GM12873 (cell line): ENCODE results near the gene COL15A1.

Source experiments
- TF ChIP-seq, protein P1 (sequence below): IDR thresholded peaks from 2 replicates; pipeline ENCODE4 v1.5.1; 2012; ENCODE audit warnings: low read depth, mild to moderate bottlenecking, moderate library complexity, low read length, control low read depth; ENCODE audit not compliant: insufficient read depth; ENCODE audit errors: missing control alignments

Gene COL15A1

GRCh38 chr9:99031994-99032393 lies 88.3 kb downstream of the COL15A1 start:
- TF ChIP-seq, protein P1, sequence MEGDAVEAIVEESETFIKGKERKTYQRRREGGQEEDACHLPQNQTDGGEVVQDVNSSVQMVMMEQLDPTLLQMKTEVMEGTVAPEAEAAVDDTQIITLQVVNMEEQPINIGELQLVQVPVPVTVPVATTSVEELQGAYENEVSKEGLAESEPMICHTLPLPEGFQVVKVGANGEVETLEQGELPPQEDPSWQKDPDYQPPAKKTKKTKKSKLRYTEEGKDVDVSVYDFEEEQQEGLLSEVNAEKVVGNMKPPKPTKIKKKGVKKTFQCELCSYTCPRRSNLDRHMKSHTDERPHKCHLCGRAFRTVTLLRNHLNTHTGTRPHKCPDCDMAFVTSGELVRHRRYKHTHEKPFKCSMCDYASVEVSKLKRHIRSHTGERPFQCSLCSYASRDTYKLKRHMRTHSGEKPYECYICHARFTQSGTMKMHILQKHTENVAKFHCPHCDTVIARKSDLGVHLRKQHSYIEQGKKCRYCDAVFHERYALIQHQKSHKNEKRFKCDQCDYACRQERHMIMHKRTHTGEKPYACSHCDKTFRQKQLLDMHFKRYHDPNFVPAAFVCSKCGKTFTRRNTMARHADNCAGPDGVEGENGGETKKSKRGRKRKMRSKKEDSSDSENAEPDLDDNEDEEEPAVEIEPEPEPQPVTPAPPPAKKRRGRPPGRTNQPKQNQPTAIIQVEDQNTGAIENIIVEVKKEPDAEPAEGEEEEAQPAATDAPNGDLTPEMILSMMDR = no peak

GRCh38 chr9:99034149-99034548 lies 90.4 kb downstream of the COL15A1 start:
- TF ChIP-seq, protein P1 = no peak

DNA sequence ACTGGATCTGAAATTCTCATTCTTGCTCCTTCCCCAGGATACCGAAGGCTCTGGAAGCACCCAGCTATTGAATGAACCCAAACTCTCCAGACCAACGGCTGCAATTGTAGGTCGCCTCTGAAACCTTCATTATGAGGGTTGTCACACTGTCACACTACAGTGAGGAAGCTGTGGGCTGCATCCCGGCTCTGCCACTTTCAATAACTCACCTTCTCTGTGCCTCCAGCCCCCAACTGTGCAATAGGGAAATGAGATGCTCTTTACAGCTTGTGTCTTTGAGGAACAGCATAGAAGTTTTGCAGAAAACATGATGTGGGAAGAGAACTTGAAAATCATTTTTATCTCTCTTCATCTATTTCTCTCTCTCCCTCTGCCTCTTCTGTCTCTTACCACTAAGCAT lies 91.6 kb downstream of the COL15A1 start:
- TF ChIP-seq, protein P1 = no peak

- TF ChIP-seq, protein P1 = no peak
Observed at GRCh38 chr9:99037769-99038483, 94.2 kb downstream of the COL15A1 start.

DNA sequence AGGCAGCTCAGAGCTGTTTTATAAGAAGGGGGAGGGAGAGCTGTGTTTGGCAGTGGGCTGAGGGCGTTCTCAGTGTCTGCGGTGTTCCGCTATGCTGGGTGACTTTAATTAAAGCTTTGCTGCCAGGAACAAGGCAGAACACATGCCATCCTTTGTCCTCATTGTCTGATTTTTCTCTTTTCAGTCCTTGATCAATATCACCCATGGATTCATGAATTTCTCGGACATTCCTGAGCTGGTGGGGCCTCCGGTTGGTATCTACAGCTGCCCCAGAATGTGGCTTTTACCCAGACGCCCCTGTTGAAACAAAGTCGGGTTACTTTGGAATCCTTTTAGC lies 94.7 kb downstream of the COL15A1 start:
- TF ChIP-seq, protein P1 = no peak

DNA sequence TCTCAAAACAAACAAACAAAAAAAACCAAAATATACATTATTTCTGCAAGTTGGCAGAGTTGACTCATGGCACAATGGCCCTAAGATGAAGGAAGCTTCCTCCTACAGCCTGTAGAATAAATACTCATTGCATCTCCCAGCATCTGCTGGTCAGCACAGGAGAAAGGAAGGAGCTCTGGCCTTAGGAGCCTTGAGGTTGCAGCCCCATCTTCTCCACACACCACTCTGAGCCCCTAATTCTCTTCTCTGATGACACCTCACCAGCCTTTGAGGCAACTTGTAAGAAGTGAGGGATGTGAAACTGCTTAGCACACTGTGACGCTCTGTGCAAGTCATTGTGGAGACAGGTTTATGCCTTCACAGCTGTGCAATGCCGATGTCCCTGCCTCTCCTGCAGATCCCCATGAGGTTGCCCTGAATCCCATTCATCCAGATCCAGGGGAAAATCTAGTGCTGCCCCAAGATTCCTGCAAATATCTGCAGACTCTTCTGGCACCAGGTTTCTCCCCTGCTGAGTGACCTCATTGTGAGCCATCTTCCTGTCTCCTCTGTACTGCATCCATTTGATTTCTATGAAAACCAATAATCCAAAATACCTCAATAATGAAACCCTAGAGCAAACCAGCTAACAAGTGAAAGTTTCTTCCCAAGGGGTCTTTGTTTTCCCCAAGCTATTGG lies 95.9 kb downstream of the COL15A1 start:
- TF ChIP-seq, protein P1 = no peak

GRCh38 chr9:99040251-99040900 lies 96.7 kb downstream of the COL15A1 start:
- TF ChIP-seq, protein P1 = no peak
